SK-N-MC (cell line): Measurements from ENCODE around the gene NRBF2.

Experiments used
- DNase-seq: peaks from one replicate; pipeline ENCODE4 v3.0.0-alpha.2; 2011; ENCODE audit warnings: low read depth, low spot score
- H3K27ac ChIP-seq: fragments of 200-600 bp; sonication (generic); 2 replicates; pipeline ENCODE4 v1.5.1; 2016; ENCODE audit warnings: mixed run types
- H3K36me3 ChIP-seq: fragments of 200-600 bp; sonication (generic); 2 replicates; pipeline ENCODE4 v1.6.1; 2017; ENCODE audit warnings: antibody characterized with exemption, low read length, mixed read lengths; ENCODE audit not compliant: insufficient read depth
- H3K4me3 ChIP-seq: fragments of 200-600 bp; sonication (generic); 2 replicates; pipeline ENCODE4 v1.5.1; 2016
- H3K9ac ChIP-seq: fragments of 200-600 bp; sonication (generic); 2 replicates; pipeline ENCODE4 v1.8.0; 2017; ENCODE audit warnings: mixed run types, mixed read lengths; ENCODE audit not compliant: insufficient read length
- H3K9me3 ChIP-seq: fragments of 200-600 bp; sonication (generic); 2 replicates; pipeline ENCODE4 v1.6.1; 2017; ENCODE audit warnings: low read depth, mild to moderate bottlenecking, antibody characterized with exemption, low read length, moderate library complexity, mixed read lengths
- EZH2 ChIP-seq: fragments of 200-600 bp; sonication (generic); IDR thresholded peaks from one replicate; pipeline ENCODE4 v1.6.1; 2017; ENCODE audit warnings: antibody characterized with exemption
- FOXP2 ChIP-seq: optimal IDR thresholded peaks from 2 replicates; pipeline ENCODE3; 2011; ENCODE audit warnings: mild to moderate bottlenecking, moderate library complexity; ENCODE audit not compliant: insufficient read depth; ENCODE audit errors: extremely low read length, control extremely low read depth
- POLR2AphosphoS5 ChIP-seq: IDR thresholded peaks from 2 replicates; pipeline ENCODE4 v1.6.1; 2012; ENCODE audit warnings: mild to moderate bottlenecking, low read depth, low read length, borderline replicate concordance

The NRBF2 gene

GRCh38 chr10:63155388-63156020 is 22.4 kb downstream of the NRBF2 start:
- Histone ChIP-seq H3K4me3 (no peak overlapping the region), H3K9ac (no peak overlapping the region), H3K27ac (no peak overlapping the region), H3K36me3 (no peaks in the 10 kb centered on the region; the same call in 1 of the 2 replicates), H3K9me3 (no peaks in the 10 kb centered on the region)
- no peak for TF ChIP-seq POLR2AphosphoS5
- DNase-seq, result no peak

GRCh38 chr10:63156236-63156635 is 23.1 kb downstream of the NRBF2 start:
- Histone ChIP-seq H3K27ac (no peak overlapping the region), H3K9ac (no peak overlapping the region), H3K36me3 (no peaks in the 10 kb centered on the region; the same call in 1 of the 2 replicates), H3K4me3 (no peak overlapping the region), H3K9me3 (no peaks in the 10 kb centered on the region)
- DNase-seq, result no peak
- TF ChIP-seq POLR2AphosphoS5, result no peak
- no peak for TF ChIP-seq FOXP2
- no peak for TF ChIP-seq EZH2

GRCh38 chr10:63157845-63158624 is 24.9 kb downstream of the NRBF2 start:
- Histone ChIP-seq H3K36me3 (no peaks in the 10 kb centered on the region), H3K9me3 (no peaks in the 10 kb centered on the region), H3K9ac (no peak overlapping the region), H3K27ac (no peak overlapping the region), H3K4me3 (no peak overlapping the region)
- TF ChIP-seq EZH2 (no peak), POLR2AphosphoS5 (no peak), FOXP2 (no peak)
- DNase-seq, result peak; percentile 68

GRCh38 chr10:63161592-63161991 is 28.5 kb downstream of the NRBF2 start:
- H3K9me3 ChIP-seq, result no peaks in the 10 kb centered on the region
- no peak for DNase-seq
- H3K9ac ChIP-seq, result no peak overlapping the region
- H3K27ac ChIP-seq, result no peak overlapping the region
- TF ChIP-seq FOXP2 (no peak), POLR2AphosphoS5 (no peak), EZH2 (no peak)
- H3K4me3 ChIP-seq, result no peak overlapping the region
- no peaks in the 10 kb centered on the region for H3K36me3 ChIP-seq

- Histone ChIP-seq H3K9me3 (no peaks in the 10 kb centered on the region), H3K27ac (no peak overlapping the region), H3K4me3 (no peak overlapping the region), H3K9ac (no peak overlapping the region), H3K36me3 (no peaks in the 10 kb centered on the region; the same call in 1 of the 2 replicates)
- DNase-seq, result no peak
- no peak for TF ChIP-seq EZH2
- no peak for TF ChIP-seq FOXP2
- TF ChIP-seq POLR2AphosphoS5, result no peak
Observed at GRCh38 chr10:63164166-63164623, 31.1 kb downstream of the NRBF2 start.

- TF ChIP-seq EZH2, result no peak
- no peak for TF ChIP-seq POLR2AphosphoS5
- TF ChIP-seq FOXP2, result no peak
- Histone ChIP-seq H3K36me3 (no peaks in the 10 kb centered on the region; the same call in 1 of the 2 replicates), H3K9me3 (no peaks in the 10 kb centered on the region), H3K9ac (no peak overlapping the region), H3K4me3 (no peak overlapping the region), H3K27ac (no peak overlapping the region)
- no peak for DNase-seq
Observed at GRCh38 chr10:63165249-63165648, 32.1 kb downstream of the NRBF2 start.

DNA sequence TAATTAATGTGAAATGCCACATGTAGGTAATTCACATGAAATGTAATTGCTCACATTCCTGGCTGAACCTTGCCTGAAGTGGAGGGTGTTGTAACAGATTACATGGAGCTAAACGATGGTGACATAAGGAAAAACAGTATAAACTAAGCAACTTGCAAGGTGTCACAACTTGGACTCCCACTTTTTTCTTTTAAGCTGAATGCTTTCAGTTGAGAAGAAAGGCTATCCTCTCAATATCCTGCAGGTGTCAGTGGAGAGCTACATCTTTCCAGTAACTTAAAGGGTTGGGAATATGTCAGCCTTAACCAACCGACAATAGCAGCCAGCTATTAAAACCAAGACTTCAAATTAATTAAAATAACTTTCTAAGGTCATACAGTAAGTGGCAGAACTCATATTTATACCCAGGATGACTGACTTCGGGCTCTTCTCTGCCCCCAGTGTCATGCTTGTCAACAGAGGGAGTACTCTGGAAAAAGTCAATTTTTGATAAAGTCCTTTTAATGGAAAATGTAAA is 33.7 kb downstream of the NRBF2 start:
- DNase-seq, result peak; percentile 50
- TF ChIP-seq FOXP2 (no peak), EZH2 (no peak), POLR2AphosphoS5 (no peak)

DNA sequence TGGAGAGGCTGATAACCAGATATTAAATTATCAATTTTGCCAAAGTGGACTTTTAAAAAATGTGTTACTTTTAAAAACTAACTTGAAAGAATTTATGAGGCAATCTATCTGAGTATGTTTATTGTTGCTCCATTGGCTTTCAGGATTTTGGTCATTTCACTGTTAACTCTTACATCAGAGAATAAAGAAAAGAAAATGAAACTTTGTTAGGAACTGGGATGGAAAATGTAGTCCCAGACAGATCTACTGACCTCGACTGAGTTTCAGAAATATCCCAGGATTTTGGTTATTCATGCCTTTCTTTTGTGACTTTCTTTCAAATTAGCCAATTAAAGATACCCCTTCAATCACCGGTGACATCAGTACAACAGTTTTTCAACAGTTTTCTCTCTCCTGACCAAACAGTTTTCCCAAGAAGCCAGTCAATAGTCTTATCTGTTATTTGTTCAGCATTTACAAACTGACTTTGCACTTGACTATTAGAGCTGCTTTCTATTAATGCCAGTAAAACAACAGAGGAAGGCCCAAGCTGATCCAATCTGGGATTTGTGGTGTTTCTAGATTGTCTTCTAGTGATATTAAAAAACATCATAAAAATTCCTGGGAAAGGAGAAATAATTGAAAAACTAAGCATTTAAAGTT is 35.8 kb downstream of the NRBF2 start:
- TF ChIP-seq EZH2 (no peak), POLR2AphosphoS5 (no peak), FOXP2 (no peak)
- Histone ChIP-seq H3K9ac (no peak overlapping the region), H3K9me3 (no peaks in the 10 kb centered on the region), H3K36me3 (no peaks in the 10 kb centered on the region; the same call in 1 of the 2 replicates), H3K4me3 (no peak overlapping the region), H3K27ac (no peak overlapping the region)
- DNase-seq, result no peak

More for the DNA sequence above, 33.7 kb downstream of the NRBF2 start:
- Histone ChIP-seq H3K9ac (no peak overlapping the region), H3K27ac (no peak overlapping the region), H3K9me3 (no peaks in the 10 kb centered on the region), H3K36me3 (no peaks in the 10 kb centered on the region; the same call in 1 of the 2 replicates), H3K4me3 (no peak overlapping the region)
